Naive thymus-derived CD4-positive, alpha-beta T cell (primary cell): ENCODE results near the gene USP48. TPM values are rescaled to one million over a fixed set of nuclear protein-coding genes. Genes with fewer than 3 reads are reported as not detected.
A peak's percentile ranks its signal among the peaks of the same experiment; 100 is the strongest.

ENCODE experiments used
- ATAC-seq: fragments of 150-1000 bp; cut with Tn5 transposase; 2 replicates; pipeline ENCODE4 v1.10.0; 2021; ENCODE audit warnings: mild to moderate bottlenecking, moderate library complexity
- CTCF ChIA-PET: fragments of 350-600 bp; sonication (Branson Sonifier 250); formaldehyde crosslinking; loops from one replicate; lab custom pipeline; 2021; ENCODE audit warnings: antibody characterized with exemption; lab: Charles Lee
- POLR2A ChIA-PET: fragments of 350-600 bp; sonication (Branson Sonifier 250); formaldehyde crosslinking; loops from one replicate; lab custom pipeline; 2021; ENCODE audit warnings: antibody characterized with exemption, inconsistent platforms; lab: Charles Lee
- DNase-seq, 9 donors: peaks; one replicate each; pipeline versions ENCODE4 v3.0.0 to v3.0.0-alpha.2; 2020 to 2022; ENCODE audit warnings: mixed read lengths in 1 of 9
- H3K27ac ChIP-seq: one replicate; pipeline ENCODE4 v1.7.0; 2013; ENCODE audit warnings: mild to moderate bottlenecking, low read depth, low read length, moderate library complexity
- H3K27me3 ChIP-seq, 2 donors: one replicate each; pipeline ENCODE4 v1.7.0; 2013; ENCODE audit warnings: low read length in 2 of 2, mild to moderate bottlenecking in 2 of 2, moderate library complexity in 2 of 2; ENCODE audit not compliant: control insufficient read depth in 2 of 2, insufficient read depth in 2 of 2
- H3K36me3 ChIP-seq, 3 experiments: 1 replicate in 2 of 3; 2 replicates in 1 of 3; pipeline ENCODE4 v1.7.0; 2013; ENCODE audit warnings: low read length in 3 of 3, mild to moderate bottlenecking in 3 of 3, moderate library complexity in 1 of 3; ENCODE audit not compliant: insufficient read depth in 3 of 3, control insufficient read depth in 2 of 3
- H3K4me1 ChIP-seq, 2 donors: one replicate each; pipeline ENCODE4 v1.7.0; 2013; ENCODE audit warnings: low read length in 2 of 2, mild to moderate bottlenecking in 2 of 2, moderate library complexity in 1 of 2; ENCODE audit not compliant: control insufficient read depth in 2 of 2, insufficient read depth in 2 of 2
- H3K4me3 ChIP-seq: 2 replicates; pipeline ENCODE4 v1.7.0; 2013; ENCODE audit warnings: mild to moderate bottlenecking, low read length
- H3K9me3 ChIP-seq, 3 experiments: 1 replicate in 2 of 3; 2 replicates in 1 of 3; pipeline ENCODE4 v1.7.0; 2013; ENCODE audit warnings: low read length in 3 of 3; ENCODE audit not compliant: control insufficient read depth in 2 of 3
- H3K27ac Mint-ChIP-seq, 9 donors: one replicate each; pipeline ENCODE4 v1.8.0; 2020 to 2022; ENCODE audit warnings: mixed read lengths in 9 of 9, mild to moderate bottlenecking in 8 of 9, moderate library complexity in 5 of 9, inconsistent platforms in 2 of 9
- H3K27me3 Mint-ChIP-seq, 5 donors: one replicate each; pipeline ENCODE4 v1.8.0; 2021 to 2022; ENCODE audit warnings: mixed read lengths in 5 of 5, mild to moderate bottlenecking in 1 of 5
- H3K36me3 Mint-ChIP-seq, 5 donors: one replicate each; pipeline ENCODE4 v1.8.0; 2020 to 2022; ENCODE audit warnings: mixed read lengths in 5 of 5, mild to moderate bottlenecking in 3 of 5, inconsistent platforms in 1 of 5
- H3K4me1 Mint-ChIP-seq, 7 donors: one replicate each; pipeline ENCODE4 v1.8.0; 2020 to 2022; ENCODE audit warnings: mixed read lengths in 7 of 7, mild to moderate bottlenecking in 3 of 7, inconsistent platforms in 1 of 7
- H3K4me3 Mint-ChIP-seq, 10 donors: one replicate each; pipeline ENCODE4 v1.8.0; 2020 to 2022; ENCODE audit warnings: mild to moderate bottlenecking in 10 of 10, mixed read lengths in 10 of 10, moderate library complexity in 6 of 10, inconsistent platforms in 2 of 10
- H3K9me3 Mint-ChIP-seq, 11 donors: one replicate each; pipeline ENCODE4 v1.8.0; 2020 to 2022; ENCODE audit warnings: mixed read lengths in 11 of 11, mild to moderate bottlenecking in 4 of 11, inconsistent platforms in 1 of 11, moderate library complexity in 1 of 11
- intact Hi-C, 2 donors: fragments of 100-400 bp; cut with micrococcal nuclease; formaldehyde crosslinking; loops; one replicate each; pipeline ENCODE4 v1.15.1; 2023
- polyA plus RNA-seq, 2 donors: library from polyadenylated mRNA; unstranded; fragments of 300-500 nt; fragmentation: Illumina TruSeq; gene quantifications; one replicate each; pipeline ENCODE4 v1.2.3, GENCODE V29; 2021
- total RNA-seq, 6 experiments: library from RNA in 5 of 6; stranded (reverse) in 5 of 6; gene quantifications; 1 replicate in 5 of 6; 2 replicates in 1 of 6; pipeline ENCODE4 v1.2.3 and lab custom pipeline; 2021 to 2026

Gene USP48
- total and polyA plus RNA-seq, 7 experiments from 2014 or later: 34.8 to 107 (median 79.5) TPM

DNA sequence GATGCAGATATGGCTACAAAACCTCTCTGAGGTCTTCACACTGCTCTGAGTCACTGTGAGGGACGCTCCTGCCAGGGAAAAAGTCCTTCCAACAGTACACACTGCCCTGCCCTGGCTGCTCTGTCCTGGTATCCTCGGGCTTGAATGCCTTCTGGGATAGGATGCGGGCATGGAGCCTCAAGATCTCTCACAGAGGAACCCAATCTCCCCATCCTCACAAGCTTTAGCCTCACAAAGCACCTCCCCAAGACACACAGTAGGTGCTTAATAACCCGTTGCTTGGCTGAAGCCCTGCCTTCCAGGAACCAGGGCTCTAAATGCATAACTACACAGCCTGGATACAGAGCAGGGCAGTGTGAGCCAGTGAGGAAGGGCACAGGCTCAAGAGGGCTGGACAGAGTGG, 123.0 kb downstream of the USP48 start:
- DNase-seq (no peak), ATAC-seq (no peak)
- H3K4me1 Mint-ChIP-seq: peaks cover 0 to 10% (median 7%) of the 10 kb centered on the region in 7 donors
- no peak overlapping the region for H3K27ac ChIP-seq
- no peaks in the 10 kb centered on the region for H3K9me3 Mint-ChIP-seq
- ChIA-PET POLR2A (no interaction called here), CTCF (no interaction called here)
- peaks cover 0 to 3% (median 0%) of the 10 kb centered on the region in 5 donors for H3K36me3 Mint-ChIP-seq
- H3K4me3 ChIP-seq: no peak overlapping the region
- no peaks in the 10 kb centered on the region for H3K9me3 ChIP-seq
- no peaks in the 10 kb centered on the region for H3K27me3 ChIP-seq
- no peaks in the 10 kb centered on the region for H3K36me3 ChIP-seq
- intact Hi-C loops: loop anchor here (1.0 to 10.0 kb wide), 12 partner anchors 9 to 1137 kb away; partner anchors contain the start of genes ALPL (in 2 of the 2), USP48 (in 2 of the 2) and NBPF3 (in 1 of the 2)
- H3K27me3 Mint-ChIP-seq: peaks cover 17 to 30% (median 21%) of the 10 kb centered on the region in 5 donors
- peaks cover 6% of the 10 kb centered on the region in 2 donors for H3K4me1 ChIP-seq
- no peak overlapping the region for H3K27ac Mint-ChIP-seq
- H3K4me3 Mint-ChIP-seq: peak overlapping the region in 4 of 10 donors; percentile 42 to 66 (median 52)

DNA sequence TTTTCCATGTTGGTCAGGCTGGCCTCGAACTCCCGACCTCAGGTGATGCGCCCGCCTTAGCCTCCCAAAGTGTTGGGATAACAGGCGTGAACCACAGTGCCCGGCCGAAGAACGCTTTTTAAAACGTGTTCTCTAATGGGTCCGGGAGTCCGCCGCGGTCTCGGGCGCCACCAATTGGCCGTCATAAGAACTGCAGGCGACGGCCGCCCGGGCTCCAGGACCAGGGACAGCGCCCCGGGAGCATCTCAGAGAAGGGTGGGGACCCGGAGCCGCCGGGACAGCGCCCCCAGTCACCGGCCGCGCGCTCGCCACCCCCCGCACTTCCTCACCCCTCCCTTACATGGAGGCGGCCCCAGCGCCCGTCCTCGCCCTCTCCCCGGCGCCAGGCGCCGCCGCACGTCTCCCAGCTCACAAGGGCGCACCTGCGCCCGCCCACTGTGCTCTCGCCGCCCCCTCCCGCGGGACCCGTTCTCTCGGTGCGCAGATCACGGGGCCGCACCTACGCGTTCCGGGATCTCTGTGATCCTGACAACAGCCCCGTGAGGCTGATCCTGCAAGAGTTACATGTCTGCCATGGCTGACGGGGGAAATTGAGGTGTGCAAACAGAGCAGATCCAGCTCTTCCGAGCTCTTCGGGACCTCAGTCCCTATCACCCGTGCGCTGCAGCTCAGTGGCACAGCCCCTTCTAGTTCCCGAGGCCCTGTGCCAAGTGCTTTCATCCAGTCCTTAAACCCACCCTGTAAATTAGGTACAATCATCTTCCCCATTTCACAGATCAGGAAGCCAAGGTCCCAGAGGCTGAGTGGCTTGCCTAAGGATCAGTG, 123.6 kb downstream of the USP48 start:
- ChIA-PET POLR2A (interaction anchor here (0.7 kb wide), 1 partner anchor 274 kb away, joined by 3 read pairs; no protein-coding TSS in a partner anchor), CTCF (no interaction called here)
- Mint-ChIP-seq H3K27ac (peak overlapping the region in 1 of 9 donors; percentile 56), H3K27me3 (peaks cover 14 to 30% (median 16%) of the 10 kb centered on the region in 5 donors), H3K36me3 (peaks cover 0 to under 1% (median 0%) of the 10 kb centered on the region in 5 donors), H3K4me3 (peak overlapping the region in 7 of 10 donors; percentile 18 to 66 (median 42)), H3K9me3 (no peaks in the 10 kb centered on the region), H3K4me1 (peaks cover 0 to 9% (median 7%) of the 10 kb centered on the region in 7 donors)
- Histone ChIP-seq H3K9me3 (no peaks in the 10 kb centered on the region), H3K4me3 (peak overlapping the region; percentile 40), H3K36me3 (no peaks in the 10 kb centered on the region), H3K4me1 (peaks cover 6% of the 10 kb centered on the region in 2 donors), H3K27ac (no peak overlapping the region), H3K27me3 (no peaks in the 10 kb centered on the region)
- intact Hi-C loops: loop anchor here (1.0 to 10.0 kb wide), 12 partner anchors 8 to 1137 kb away; partner anchors contain the start of genes ALPL (in 2 of the 2), USP48 (in 2 of the 2) and NBPF3 (in 1 of the 2)
- ATAC-seq (peak; percentile 99), DNase-seq (peak; percentile 73 to 91 (median 81))

DNA sequence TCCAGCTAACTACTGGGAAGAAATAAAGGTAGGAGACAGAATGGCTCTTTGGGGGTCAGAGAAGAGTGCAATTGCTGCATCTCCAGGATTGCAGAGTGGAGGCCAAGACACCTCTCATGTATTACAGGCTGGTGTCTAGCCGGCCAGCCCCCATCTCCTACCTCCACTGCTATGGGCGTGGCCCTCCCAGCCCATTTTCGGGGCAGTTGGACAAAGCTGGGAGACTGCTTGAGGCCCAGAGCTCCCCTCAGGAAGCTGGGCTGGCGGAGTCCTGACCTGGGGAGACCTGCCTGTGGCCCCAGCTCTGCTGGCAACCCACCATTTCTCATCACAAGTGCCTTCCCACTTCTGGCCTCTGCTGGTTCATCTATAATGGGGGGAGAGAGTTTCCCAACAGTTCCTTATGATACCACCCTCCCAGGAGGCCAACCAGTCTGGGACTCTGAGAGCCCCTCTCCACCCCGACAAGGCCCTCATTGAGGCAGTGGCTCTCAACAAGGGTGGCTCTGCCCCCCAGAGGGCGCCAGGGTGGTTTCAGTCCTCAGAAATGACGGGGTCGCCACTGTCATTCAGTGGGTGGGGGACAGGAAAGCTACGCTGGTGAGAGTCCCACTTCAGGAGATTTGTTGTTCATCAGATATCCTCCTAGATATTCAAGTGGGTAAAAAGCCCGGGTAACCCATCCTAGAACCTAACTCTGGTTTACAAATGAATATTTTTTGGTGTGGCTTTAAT, 125.3 kb downstream of the USP48 start:
- DNase-seq (no peak), ATAC-seq (no peak)
- Histone ChIP-seq H3K27me3 (no peaks in the 10 kb centered on the region), H3K36me3 (no peaks in the 10 kb centered on the region), H3K9me3 (no peaks in the 10 kb centered on the region), H3K4me3 (no peak overlapping the region), H3K27ac (no peak overlapping the region), H3K4me1 (peaks cover 6% of the 10 kb centered on the region in 2 donors)
- no peak overlapping the region for H3K4me3 Mint-ChIP-seq
- peaks cover 2 to 9% (median 5%) of the 10 kb centered on the region in 7 donors for H3K4me1 Mint-ChIP-seq
- H3K27me3 Mint-ChIP-seq: peaks cover 6 to 36% (median 9%) of the 10 kb centered on the region in 5 donors
- H3K27ac Mint-ChIP-seq: no peak overlapping the region
- ChIA-PET POLR2A (no interaction called here), CTCF (no interaction called here)
- no peaks in the 10 kb centered on the region for H3K9me3 Mint-ChIP-seq
- intact Hi-C loops: loop anchor here (2.0 to 10.0 kb wide), 6 partner anchors 125 to 1135 kb away; partner anchors contain the start of gene USP48 (in 1 of the 2)
- H3K36me3 Mint-ChIP-seq: no peaks in the 10 kb centered on the region

DNA sequence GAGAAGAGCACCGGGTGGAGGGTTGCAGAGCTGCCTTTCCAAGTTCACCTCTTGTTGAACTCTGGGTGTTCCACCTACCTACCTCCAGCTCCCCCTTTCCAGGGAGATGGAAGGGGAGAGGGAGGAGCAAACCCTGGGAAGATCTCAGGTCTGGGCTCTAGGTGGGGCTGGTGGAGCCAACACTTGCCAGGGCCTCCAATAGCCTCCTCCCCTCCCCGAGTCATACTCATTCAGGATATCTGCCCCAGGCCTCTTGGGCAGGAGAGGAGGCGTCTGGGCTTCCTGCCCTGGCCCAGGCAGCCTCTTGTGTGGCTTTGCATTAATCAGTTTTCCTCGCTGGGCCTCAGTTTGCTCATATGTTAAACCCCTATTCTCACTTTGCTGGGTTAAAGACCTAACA, 127.2 kb downstream of the USP48 start:
- ChIA-PET POLR2A (no interaction called here), CTCF (no interaction called here)
- Mint-ChIP-seq H3K4me3 (no peak overlapping the region), H3K36me3 (no peaks in the 10 kb centered on the region), H3K9me3 (peaks cover 0 to 3% (median 0%) of the 10 kb centered on the region in 11 donors), H3K4me1 (peaks cover 10 to 23% (median 15%) of the 10 kb centered on the region in 7 donors), H3K27ac (no peak overlapping the region), H3K27me3 (peaks cover 0 to 42% (median 6%) of the 10 kb centered on the region in 5 donors)
- H3K4me1 ChIP-seq: peaks cover 11 to 13% of the 10 kb centered on the region in 2 donors
- H3K36me3 ChIP-seq: no peaks in the 10 kb centered on the region
- no peak for DNase-seq
- no peaks in the 10 kb centered on the region for H3K27me3 ChIP-seq
- H3K9me3 ChIP-seq: no peaks in the 10 kb centered on the region
- no peak for ATAC-seq
- no peak overlapping the region for H3K27ac ChIP-seq
- intact Hi-C loops: loop anchor here in 1 of 2 donors (10.0 kb wide), 1 partner anchor 421 kb away; no protein-coding TSS in a partner anchor
- no peak overlapping the region for H3K4me3 ChIP-seq

DNA sequence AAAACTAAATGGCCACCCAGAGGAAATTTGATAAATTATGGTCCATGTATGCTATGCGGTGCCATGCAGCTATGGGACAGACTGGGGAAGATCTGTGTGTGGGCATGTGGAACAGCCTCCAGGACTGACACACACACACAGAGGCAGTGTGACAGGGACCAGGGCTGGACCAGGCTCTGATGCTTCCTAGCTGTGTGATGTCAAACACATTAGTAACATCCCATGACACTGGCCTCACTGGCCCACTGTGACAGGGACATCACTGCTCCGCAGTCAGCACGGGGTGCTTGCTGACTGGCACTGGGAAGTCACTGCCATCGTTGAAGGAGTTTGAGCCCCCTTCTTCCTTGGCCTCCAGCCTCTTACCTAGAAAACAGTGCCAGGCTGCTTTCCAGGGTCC, 127.7 kb downstream of the USP48 start:
- DNase-seq: no peak
- peaks cover 10 to 24% (median 15%) of the 10 kb centered on the region in 7 donors for H3K4me1 Mint-ChIP-seq
- Histone ChIP-seq H3K4me1 (peaks cover 12 to 17% of the 10 kb centered on the region in 2 donors), H3K4me3 (no peak overlapping the region), H3K27ac (no peak overlapping the region), H3K9me3 (no peaks in the 10 kb centered on the region), H3K36me3 (no peaks in the 10 kb centered on the region), H3K27me3 (no peaks in the 10 kb centered on the region)
- H3K9me3 Mint-ChIP-seq: peaks cover 0 to 3% (median 0%) of the 10 kb centered on the region in 11 donors
- H3K36me3 Mint-ChIP-seq: no peaks in the 10 kb centered on the region
- H3K27ac Mint-ChIP-seq: no peak overlapping the region
- peaks cover 0 to 41% (median 3%) of the 10 kb centered on the region in 5 donors for H3K27me3 Mint-ChIP-seq
- ChIA-PET POLR2A (no interaction called here), CTCF (no interaction called here)
- intact Hi-C loops: loop anchor here in 1 of 2 donors (10.0 kb wide), 1 partner anchor 420 kb away; no protein-coding TSS in a partner anchor
- no peak overlapping the region for H3K4me3 Mint-ChIP-seq
- ATAC-seq: no peak

DNA sequence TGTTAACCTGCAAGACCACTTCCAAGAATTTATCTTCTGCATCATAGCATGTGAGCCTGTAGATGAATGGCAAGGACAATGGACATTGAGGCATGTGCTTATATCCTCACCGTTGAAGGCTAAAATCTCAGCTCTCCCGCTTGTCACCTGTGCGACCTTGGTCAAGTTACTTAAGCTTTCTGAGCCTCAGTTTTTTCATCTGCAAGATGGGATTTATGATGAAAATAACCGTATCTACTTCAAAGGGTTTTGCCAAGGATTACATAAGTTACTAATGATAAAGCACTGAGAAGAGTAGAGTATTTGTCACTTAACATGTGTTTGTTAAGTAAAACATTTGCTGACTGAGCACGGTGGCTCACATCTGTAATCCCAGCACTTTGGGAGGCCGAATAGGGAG, 128.7 kb downstream of the USP48 start:
- no peak overlapping the region for H3K27ac ChIP-seq
- intact Hi-C loops: loop anchor here in 1 of 2 donors (10.0 kb wide), 1 partner anchor 419 kb away; no protein-coding TSS in a partner anchor
- DNase-seq: no peak
- no peaks in the 10 kb centered on the region for H3K9me3 ChIP-seq
- Mint-ChIP-seq H3K36me3 (no peaks in the 10 kb centered on the region), H3K9me3 (peaks cover 0 to 3% (median 0%) of the 10 kb centered on the region in 11 donors), H3K27me3 (peaks cover 0 to 40% (median 3%) of the 10 kb centered on the region in 5 donors), H3K4me1 (peaks cover 8 to 17% (median 14%) of the 10 kb centered on the region in 7 donors), H3K4me3 (no peak overlapping the region), H3K27ac (no peak overlapping the region)
- POLR2A ChIA-PET: no interaction called here
- H3K27me3 ChIP-seq: no peaks in the 10 kb centered on the region
- no peak for ATAC-seq
- peaks cover 5 to 12% of the 10 kb centered on the region in 2 donors for H3K4me1 ChIP-seq
- H3K4me3 ChIP-seq: no peak overlapping the region
- no peaks in the 10 kb centered on the region for H3K36me3 ChIP-seq
- CTCF ChIA-PET: no interaction called here
